Duodenal mucosa (tissue), 2 donors: ENCODE results near the gene XRN2.

Experiments used
- H3K27ac ChIP-seq: one replicate; pipeline ENCODE4 v1.7.0; 2013; ENCODE audit warnings: low read depth, low read length
- H3K27me3 ChIP-seq, 2 donors: one replicate each; pipeline ENCODE4 v1.7.0; 2013; ENCODE audit warnings: low read length in 2 of 2, control low read depth in 1 of 2; ENCODE audit not compliant: insufficient read depth in 2 of 2, control insufficient read depth in 1 of 2
- H3K36me3 ChIP-seq, 2 donors: one replicate each; pipeline ENCODE4 v1.7.0; 2013; ENCODE audit warnings: low read length in 2 of 2, control low read depth in 1 of 2; ENCODE audit not compliant: insufficient read depth in 2 of 2, control insufficient read depth in 1 of 2
- H3K4me1 ChIP-seq, 2 donors: one replicate each; pipeline ENCODE4 v1.7.0; 2013; ENCODE audit warnings: low read length in 2 of 2, control low read depth in 1 of 2; ENCODE audit not compliant: insufficient read depth in 2 of 2, control insufficient read depth in 1 of 2
- H3K4me3 ChIP-seq, 2 donors: one replicate each; pipeline ENCODE4 v1.7.0; 2013; ENCODE audit warnings: low read length in 2 of 2, low read depth in 1 of 2
- H3K9ac ChIP-seq, 2 donors: one replicate each; pipeline ENCODE4 v1.7.0; 2013; ENCODE audit warnings: low read length in 2 of 2, low read depth in 1 of 2
- H3K9me3 ChIP-seq, 2 donors: one replicate each; pipeline ENCODE4 v1.7.0; 2013; ENCODE audit warnings: low read length in 2 of 2, control low read depth in 1 of 2; ENCODE audit not compliant: control insufficient read depth in 1 of 2

Gene XRN2

GRCh38 chr20:21436205-21436604 lies 133.1 kb downstream of the XRN2 start:
- Histone ChIP-seq H3K27ac (no peak overlapping the region), H3K9me3 (no peaks in the 10 kb centered on the region), H3K27me3 (no peaks in the 10 kb centered on the region), H3K4me1 (no peaks in the 10 kb centered on the region), H3K4me3 (no peak overlapping the region), H3K36me3 (no peaks in the 10 kb centered on the region), H3K9ac (no peak overlapping the region)

- Histone ChIP-seq H3K27ac (no peak overlapping the region), H3K4me1 (no peaks in the 10 kb centered on the region), H3K4me3 (no peak overlapping the region), H3K27me3 (peaks cover 0 to 3% of the 10 kb centered on the region in 2 donors), H3K36me3 (no peaks in the 10 kb centered on the region), H3K9ac (no peak overlapping the region), H3K9me3 (no peaks in the 10 kb centered on the region)
These were observed 134.1 kb downstream of the XRN2 start for GRCh38 chr20:21437248-21437647.

GRCh38 chr20:21437816-21438215 lies 134.7 kb downstream of the XRN2 start:
- peaks cover 0 to 3% of the 10 kb centered on the region in 2 donors for H3K27me3 ChIP-seq
- no peak overlapping the region for H3K4me3 ChIP-seq
- no peak overlapping the region for H3K27ac ChIP-seq
- no peaks in the 10 kb centered on the region for H3K9me3 ChIP-seq
- no peak overlapping the region for H3K9ac ChIP-seq
- H3K36me3 ChIP-seq: no peaks in the 10 kb centered on the region
- H3K4me1 ChIP-seq: no peaks in the 10 kb centered on the region
